Loucy (cell line): ENCODE results near the gene SH3BGRL.

ENCODE experiments used
- CTCF ChIP-seq: fragments of 200-600 bp; sonication (generic); conservative IDR thresholded peaks from 2 replicates; pipeline ENCODE4 v1.5.1; 2014; ENCODE audit warnings: mild to moderate bottlenecking, antibody characterized with exemption, low read length
- EZH2phosphoT487 ChIP-seq: fragments of 200-600 bp; IDR thresholded peaks from 2 replicates; pipeline ENCODE4 v1.6.1; 2018; ENCODE audit warnings: antibody characterized with exemption, mild to moderate bottlenecking, moderate library complexity, borderline replicate concordance

GRCh38 chrX:81259714-81260395 lies 58.0 kb downstream of the SH3BGRL start:
- no peak for TF ChIP-seq CTCF
- TF ChIP-seq EZH2phosphoT487: no peak
